Caco-2 (cell line): ENCODE data around the gene QSER1. TPM values are rescaled to one million over a fixed set of nuclear protein-coding genes. Genes with fewer than 3 reads are reported as not detected.

ENCODE experiments used
- BruUV-seq: library from RNA; stranded (reverse); fragments of 400-500 nt; replicated peaks from 2 replicates; lab custom pipeline; 2021; lab: Mats Ljungman, UMichigan
- CTCF ChIA-PET: fragments of 300-600 bp; sonication (Branson Sonifier 250); formaldehyde crosslinking; loops from one replicate; lab custom pipeline; 2022; ENCODE audit warnings: antibody characterized with exemption; lab: Charles Lee
- POLR2A ChIA-PET: fragments of 300-600 bp; sonication (Branson Sonifier 250); formaldehyde crosslinking; loops from one replicate; lab custom pipeline; 2022; ENCODE audit warnings: antibody characterized with exemption; lab: Charles Lee
- DNase-seq, 2 experiments: peaks; one replicate each; pipeline versions ENCODE4 v3.0.0 to v3.0.0-alpha.2; 2020 to 2022
- H3K27me3 ChIP-seq: replicated peaks from 2 replicates; pipeline ENCODE4 v1.6.0; 2011; ENCODE audit warnings: low read length; ENCODE audit not compliant: control insufficient read depth, insufficient read depth
- H3K36me3 ChIP-seq: 2 replicates; pipeline ENCODE4 v1.5.1; 2011; ENCODE audit warnings: low read length; ENCODE audit not compliant: control insufficient read depth, insufficient read depth
- H3K4me1 ChIP-seq: fragments of 250-450 bp; sonication (Bioruptor Pico); 2 replicates; pipeline ENCODE4 v1.5.1; 2020; ENCODE audit warnings: mild to moderate bottlenecking
- H3K4me3 ChIP-seq: 2 replicates; pipeline ENCODE4 v1.5.1; 2011; ENCODE audit warnings: low read depth, mild to moderate bottlenecking, control low read depth, low read length
- H3K9me3 ChIP-seq: fragments of 250-450 bp; sonication (Bioruptor Pico); 2 replicates; pipeline ENCODE4 v1.5.1; 2020; ENCODE audit warnings: mild to moderate bottlenecking, moderate library complexity
- H3K27ac Mint-ChIP-seq: one replicate; pipeline ENCODE4 v1.8.0; 2022; ENCODE audit warnings: mixed read lengths; ENCODE audit not compliant: unreplicated experiment
- H3K27me3 Mint-ChIP-seq: one replicate; pipeline ENCODE4 v1.8.0; 2022; ENCODE audit warnings: mixed read lengths; ENCODE audit not compliant: insufficient read depth, unreplicated experiment
- H3K36me3 Mint-ChIP-seq: one replicate; pipeline ENCODE4 v1.8.0; 2022; ENCODE audit warnings: mild to moderate bottlenecking, mixed read lengths; ENCODE audit not compliant: insufficient read depth, unreplicated experiment
- H3K4me1 Mint-ChIP-seq: one replicate; pipeline ENCODE4 v1.8.0; 2022; ENCODE audit warnings: low read depth, mixed read lengths; ENCODE audit not compliant: unreplicated experiment
- H3K4me3 Mint-ChIP-seq: one replicate; pipeline ENCODE4 v1.8.0; 2022; ENCODE audit warnings: mild to moderate bottlenecking, moderate library complexity, mixed read lengths; ENCODE audit not compliant: unreplicated experiment
- H3K9me3 Mint-ChIP-seq: one replicate; pipeline ENCODE4 v1.8.0; 2022; ENCODE audit warnings: mixed read lengths; ENCODE audit not compliant: unreplicated experiment
- CTCF ChIP-seq, 2 experiments: fragments of 200-600 bp in 1 of 2; IDR thresholded peaks; 1 replicate in 1 of 2; 2 replicates in 1 of 2; pipeline versions ENCODE4 v1.5.1 to v1.8.0; 2011 to 2022; ENCODE audit warnings: antibody characterized with exemption in 1 of 2, control low read depth in 1 of 2, inconsistent platforms in 1 of 2, low read depth in 1 of 2, low read length in 1 of 2, mild to moderate bottlenecking in 1 of 2, moderate library complexity in 1 of 2; ENCODE audit not compliant: insufficient read depth in 1 of 2, severe bottlenecking in 1 of 2, unreplicated experiment in 1 of 2
- intact Hi-C: fragments of 100-400 bp; cut with micrococcal nuclease; formaldehyde crosslinking; loops from one replicate; pipeline ENCODE4 v1.10.0; 2022; ENCODE audit not compliant: unreplicated experiment
- total RNA-seq: library from RNA; stranded (reverse); gene quantifications from 2 replicates; pipeline ENCODE4 v1.2.3, GENCODE V29; 2022

QSER1 gene
- total RNA-seq, 1 experiment from 2014 or later: 45.0 TPM

GRCh38 chr11:32939046-32939445, 46.4 kb downstream of the QSER1 start:
- H3K27me3 ChIP-seq: no peaks in the 10 kb centered on the region
- Mint-ChIP-seq H3K27me3 (no peaks in the 10 kb centered on the region), H3K4me3 (no peak overlapping the region), H3K27ac (no peak overlapping the region), H3K9me3 (no peaks in the 10 kb centered on the region), H3K36me3 (peaks cover 49% of the 10 kb centered on the region), H3K4me1 (peaks cover 26% of the 10 kb centered on the region)
- intact Hi-C loops: no loop called here
- no peak overlapping the region for H3K4me3 ChIP-seq
- no TSS peak for BruUV-seq
- ChIA-PET CTCF (no interaction called here), POLR2A (no interaction called here)
- peaks cover 29% of the 10 kb centered on the region for H3K4me1 ChIP-seq
- H3K36me3 ChIP-seq: no peaks in the 10 kb centered on the region; the same call in 1 of the 2 replicates
- DNase-seq: no peak
- TF ChIP-seq CTCF (IDR thresholded peaks at IDR 0.05; ENCODE audit: insufficient read depth in 1 of 2, low read depth in 1 of 2, low read length in 1 of 2, severe bottlenecking in 1 of 2, unreplicated experiment in 1 of 2): no peak
- no peaks in the 10 kb centered on the region for H3K9me3 ChIP-seq

- Histone ChIP-seq H3K36me3 (no peaks in the 10 kb centered on the region; the same call in 1 of the 2 replicates), H3K9me3 (no peaks in the 10 kb centered on the region), H3K4me1 (peaks cover 21% of the 10 kb centered on the region), H3K4me3 (no peak overlapping the region), H3K27me3 (no peaks in the 10 kb centered on the region)
- DNase-seq: no peak
- CTCF ChIA-PET: no interaction called here
- peaks cover 44% of the 10 kb centered on the region for H3K36me3 Mint-ChIP-seq
- H3K27me3 Mint-ChIP-seq: no peaks in the 10 kb centered on the region
- H3K9me3 Mint-ChIP-seq: no peaks in the 10 kb centered on the region
- POLR2A ChIA-PET: no interaction called here
- TF ChIP-seq CTCF (IDR thresholded peaks at IDR 0.05; ENCODE audit: insufficient read depth in 1 of 2, low read depth in 1 of 2, low read length in 1 of 2, severe bottlenecking in 1 of 2, unreplicated experiment in 1 of 2): no peak
- no TSS peak for BruUV-seq
- no peak overlapping the region for H3K4me3 Mint-ChIP-seq
- peaks cover 20% of the 10 kb centered on the region for H3K4me1 Mint-ChIP-seq
- no peak overlapping the region for H3K27ac Mint-ChIP-seq
- intact Hi-C loops: no loop called here
These were observed 47.3 kb downstream of the QSER1 start for GRCh38 chr11:32939866-32940265.

- BruUV-seq: no TSS peak
- Mint-ChIP-seq H3K27me3 (no peaks in the 10 kb centered on the region), H3K36me3 (peaks cover 39% of the 10 kb centered on the region), H3K27ac (no peak overlapping the region), H3K9me3 (no peaks in the 10 kb centered on the region), H3K4me3 (no peak overlapping the region), H3K4me1 (peaks cover 19% of the 10 kb centered on the region)
- Histone ChIP-seq H3K9me3 (no peaks in the 10 kb centered on the region), H3K4me1 (peaks cover 21% of the 10 kb centered on the region), H3K36me3 (no peaks in the 10 kb centered on the region; the same call in 1 of the 2 replicates), H3K4me3 (no peak overlapping the region), H3K27me3 (no peaks in the 10 kb centered on the region)
- ChIA-PET POLR2A (no interaction called here), CTCF (no interaction called here)
- intact Hi-C loops: no loop called here
- no peak for DNase-seq
- no peak for TF ChIP-seq CTCF (IDR thresholded peaks at IDR 0.05; ENCODE audit: insufficient read depth in 1 of 2, low read depth in 1 of 2, low read length in 1 of 2, severe bottlenecking in 1 of 2, unreplicated experiment in 1 of 2)
These were observed 48.3 kb downstream of the QSER1 start for GRCh38 chr11:32940865-32941264.
